NCI-H2081 treated with DMSO at 0.1 percent for 48 hours (cell line): Measurements from ENCODE around the gene GNAQ.
"Not testable (repeated sequence)": the region's sequence is repeated elsewhere in the genome, so short reads cannot be mapped to it uniquely, and the experiment has no call there.

Experiments used
- DNase-seq: peaks from one replicate; lab custom pipeline; 2025; lab: John Stamatoyannopoulos, UW

GNAQ gene

GRCh38 chr9:78031444-78031892 lies at the start of gene GNAQ:
TSS of gene GNAQ (minus strand) at chr9:78031811. CDS start at chr9:78031235, 576 bp downstream.
- no peak for DNase-seq

- DNase-seq = no peak
Observed at GRCh38 chr9:78074385-78075291, 43.0 kb upstream of the GNAQ start.

GRCh38 chr9:78073722-78074121 lies 42.1 kb upstream of the GNAQ start:
- no peak for DNase-seq

- no peak for DNase-seq
Observed at GRCh38 chr9:78072586-78073199, 41.1 kb upstream of the GNAQ start.

- no peak for DNase-seq
Observed at GRCh38 chr9:78070521-78070920, 38.9 kb upstream of the GNAQ start.

DNA sequence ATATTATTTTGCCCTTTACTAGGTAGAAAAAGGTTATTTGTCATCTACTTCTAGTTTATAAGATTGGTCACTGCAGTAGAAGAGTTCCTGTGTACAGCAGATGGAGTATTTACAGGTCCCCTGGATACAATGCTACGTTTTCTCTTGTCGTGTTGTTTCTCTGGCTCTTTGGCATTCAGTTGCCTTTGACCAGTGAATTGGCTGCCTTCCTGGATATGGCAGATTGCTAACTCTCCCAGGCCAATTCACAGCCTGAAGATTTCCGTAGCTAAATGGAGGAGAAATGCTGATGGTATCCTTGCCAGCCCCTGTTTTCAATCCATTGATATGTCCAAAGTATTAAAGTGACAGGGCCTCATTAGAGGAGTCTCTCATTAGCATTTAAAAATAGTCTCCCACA lies 32.5 kb upstream of the GNAQ start:
- DNase-seq = no peak

DNA sequence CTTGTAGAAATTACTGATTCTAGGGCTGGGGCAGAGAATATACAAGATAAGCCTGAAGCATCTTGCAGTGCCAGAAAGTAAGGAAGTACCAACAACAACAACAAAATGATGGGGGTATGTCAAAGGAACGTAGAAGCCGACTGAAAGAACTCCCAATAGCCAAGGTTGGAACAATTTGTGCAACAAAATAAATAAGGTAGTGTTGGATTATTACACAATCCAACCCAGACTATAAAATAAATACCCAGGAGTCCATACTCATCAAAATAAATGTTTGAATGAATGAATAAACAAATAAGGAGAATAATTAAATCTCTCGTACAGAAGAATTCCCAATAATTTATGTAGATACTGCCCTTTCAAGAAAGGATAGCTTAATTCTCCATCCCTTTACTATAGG lies 31.1 kb upstream of the GNAQ start:
- DNase-seq = no peak

DNA sequence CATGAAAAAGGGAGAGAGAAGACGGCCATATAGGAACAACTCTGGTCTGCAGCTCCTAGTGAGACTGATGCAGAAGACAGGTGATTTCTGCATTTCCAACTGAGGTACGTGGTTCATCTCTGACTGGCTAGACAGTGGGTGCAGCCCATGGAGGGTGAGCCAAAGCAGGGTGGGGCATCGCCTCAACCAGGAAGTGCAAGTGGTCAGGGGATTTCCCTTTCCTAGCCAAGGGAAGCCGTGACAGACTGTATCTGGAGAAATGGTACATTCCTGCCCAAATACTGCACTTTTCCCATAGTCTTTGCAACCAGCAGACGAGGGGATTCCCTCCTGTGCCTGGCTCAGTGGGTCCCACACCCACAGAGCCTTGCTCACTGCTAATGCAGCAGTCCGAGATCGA lies 22.6 kb upstream of the GNAQ start:
- DNase-seq = not testable (repeated sequence)

GRCh38 chr9:78053627-78054026 lies 22.0 kb upstream of the GNAQ start:
- no peak for DNase-seq

DNA sequence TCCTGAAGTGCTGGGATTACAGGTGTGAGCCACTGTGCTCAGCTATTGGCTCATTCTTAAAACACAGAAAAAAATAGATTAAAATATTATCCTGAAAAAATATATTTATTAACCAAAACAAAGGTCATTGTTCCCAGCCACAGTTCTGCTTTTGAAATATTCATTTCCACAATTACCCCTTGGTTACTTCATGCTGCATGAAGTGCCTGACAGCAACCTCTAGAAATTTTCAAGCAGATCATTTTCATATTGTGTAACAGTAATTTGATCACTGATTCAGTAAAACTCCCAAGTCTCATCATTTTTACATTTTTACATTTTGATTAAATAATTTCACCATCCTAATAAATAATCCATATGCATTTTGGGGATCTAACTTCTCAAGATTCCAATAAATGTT lies 18.8 kb upstream of the GNAQ start:
- DNase-seq = no peak

- no peak for DNase-seq
Observed at GRCh38 chr9:78049484-78049883, 17.9 kb upstream of the GNAQ start.

GRCh38 chr9:78047106-78047505 lies 15.5 kb upstream of the GNAQ start:
- DNase-seq = no peak

DNA sequence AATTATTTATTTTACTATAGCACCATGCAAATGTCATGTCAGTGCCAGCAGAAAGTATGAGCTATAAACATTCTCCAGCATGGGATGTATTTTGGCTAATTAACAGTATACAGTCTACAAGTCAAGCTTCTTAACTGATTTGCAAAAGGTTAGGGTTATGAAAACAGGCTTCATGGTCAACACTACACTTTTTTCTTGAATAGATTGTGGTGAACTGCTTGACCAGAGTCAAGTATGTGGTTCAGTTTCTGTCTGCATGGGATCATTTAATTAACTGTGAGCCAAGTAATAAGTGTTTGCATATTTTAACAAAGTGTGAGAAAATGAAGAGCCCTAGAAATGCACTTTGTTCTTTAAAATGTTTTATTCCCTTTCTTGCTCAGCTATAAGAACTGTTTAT lies 14.5 kb upstream of the GNAQ start:
- DNase-seq = no peak

GRCh38 chr9:78044886-78045285 lies 13.3 kb upstream of the GNAQ start:
- no peak for DNase-seq

DNA sequence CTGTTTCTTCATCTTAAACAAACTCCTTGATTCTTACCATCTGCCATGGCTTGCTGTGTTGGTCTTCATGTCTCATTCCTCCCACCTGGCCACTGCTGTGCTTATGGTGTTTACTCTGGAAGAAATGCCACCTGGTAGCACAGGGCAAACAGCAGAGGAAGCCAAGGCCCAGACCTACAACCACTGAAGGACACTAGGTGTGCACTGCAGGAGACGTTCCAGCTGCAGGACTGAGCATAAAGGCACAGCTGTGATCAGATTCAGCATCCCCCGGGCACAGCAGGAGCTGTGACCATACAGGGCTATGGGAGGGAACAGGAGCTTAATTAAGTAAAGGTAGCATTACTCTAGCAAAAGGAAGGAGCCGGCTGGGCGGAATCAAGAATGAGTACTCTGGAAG lies 12.6 kb upstream of the GNAQ start:
- DNase-seq = peak; percentile 69

DNA sequence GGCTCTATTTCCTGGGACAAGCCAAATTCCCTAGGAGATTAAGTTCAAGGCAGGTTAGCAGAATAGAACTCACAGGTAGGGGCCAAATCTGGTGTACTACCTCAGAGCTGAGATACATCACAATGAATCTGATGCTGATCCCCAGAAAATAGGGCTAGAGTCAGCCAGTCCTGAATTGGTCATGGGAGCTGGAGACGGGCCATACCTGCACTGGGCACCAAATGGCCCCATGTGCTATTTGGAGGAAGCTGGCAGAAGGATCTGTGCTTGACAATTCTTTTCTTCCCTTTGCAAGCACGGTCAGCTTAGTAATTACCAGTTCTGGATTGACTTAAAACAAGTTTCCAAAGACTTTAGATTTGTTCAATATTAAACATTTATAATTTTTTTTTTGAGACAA lies 10.4 kb upstream of the GNAQ start:
- no peak for DNase-seq

DNA sequence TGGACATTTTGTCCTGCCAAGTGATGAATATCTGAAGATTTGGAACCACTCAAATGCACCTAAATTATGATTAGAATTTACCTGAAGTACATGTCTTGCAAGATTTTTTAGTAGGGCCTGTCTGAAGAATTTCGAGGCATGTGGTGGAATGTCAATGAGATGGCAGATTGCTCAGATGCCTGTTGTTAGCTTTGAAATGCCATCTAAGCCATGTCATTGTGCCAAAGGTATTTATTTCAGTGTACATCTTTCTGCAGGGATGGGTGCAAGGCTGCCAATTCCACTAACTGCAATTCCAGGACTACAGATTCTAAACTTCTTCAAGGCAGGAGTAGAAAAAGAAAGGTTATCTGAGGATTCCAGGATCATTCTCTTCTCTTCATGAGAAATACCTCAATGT lies 9.1 kb upstream of the GNAQ start:
- no peak for DNase-seq

DNA sequence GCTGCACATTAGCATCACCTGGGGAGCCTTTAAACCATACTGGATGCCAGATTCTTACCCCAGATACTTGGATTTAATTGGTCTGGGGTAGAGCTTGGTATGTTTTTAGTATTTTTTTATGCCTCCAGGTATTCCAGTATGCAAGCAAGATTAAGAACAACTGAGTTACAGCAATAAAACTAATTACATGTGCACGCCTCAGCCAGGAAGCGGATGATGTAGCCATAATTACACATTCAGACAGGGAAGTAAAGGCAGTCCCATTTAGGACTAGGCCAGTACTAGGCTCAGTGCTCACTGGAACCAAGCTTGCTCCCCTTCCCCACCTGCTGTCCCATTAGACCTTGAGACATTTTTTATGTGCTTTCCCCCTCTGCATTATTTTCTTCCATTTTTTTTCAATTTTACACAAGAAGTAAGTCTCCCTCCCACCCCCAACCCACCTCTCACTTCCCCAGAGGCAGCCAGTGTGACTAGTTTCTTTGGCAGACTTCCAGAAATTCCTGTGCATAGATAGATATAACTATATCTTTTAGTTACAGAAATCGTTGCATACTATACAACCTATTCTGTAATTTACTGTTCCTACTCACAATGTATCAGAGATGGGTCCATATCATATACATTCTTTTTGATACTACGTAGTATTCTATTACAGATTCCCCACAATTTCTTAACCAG lies 7.1 kb upstream of the GNAQ start:
- DNase-seq = no peak

GRCh38 chr9:78035383-78035993 lies 3.9 kb upstream of the GNAQ start:
- peak; percentile 56 for DNase-seq

DNA sequence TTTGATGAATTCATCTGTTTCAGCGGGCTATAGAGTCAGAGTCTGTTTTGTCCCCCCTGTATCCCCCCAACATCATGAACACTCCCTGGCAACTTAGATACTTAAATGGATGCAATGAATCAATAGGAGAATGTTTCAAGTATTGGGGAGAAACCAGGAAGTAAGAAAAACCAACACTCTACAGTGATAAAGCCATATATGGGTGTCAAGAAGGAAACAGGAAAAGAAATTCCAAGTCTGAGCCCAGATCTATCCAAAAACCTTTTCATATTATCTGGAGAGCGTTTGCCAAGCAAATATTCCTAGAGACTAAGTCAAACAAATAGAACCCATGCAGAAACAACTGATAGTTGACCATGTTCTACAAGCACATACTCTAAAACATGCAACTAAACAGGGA lies 2.3 kb upstream of the GNAQ start:
- no peak for DNase-seq

- DNase-seq = no peak
Observed at GRCh38 chr9:78032730-78033457, 1.3 kb upstream of the GNAQ start.
